Bone marrow (tissue), 2 donors: Measurements from ENCODE around the gene POLRMT.
"Not testable (repeated sequence)": the region's sequence is repeated elsewhere in the genome, so short reads cannot be mapped to it uniquely, and the experiment has no call there.

ENCODE experiments used
- DNase-seq, 2 donors: peaks; one replicate each; lab custom pipeline; 2025; lab: John Stamatoyannopoulos, UW

Gene POLRMT

GRCh38 chr19:593505-593904, 39.8 kb downstream of the POLRMT start:
- DNase-seq = no peak

- DNase-seq = no peak
Observed at GRCh38 chr19:593055-593454, 40.3 kb downstream of the POLRMT start.

- no peak for DNase-seq
Observed at GRCh38 chr19:592101-592500, 41.2 kb downstream of the POLRMT start.

- no peak for DNase-seq
Observed at GRCh38 chr19:591099-591958, 42.0 kb downstream of the POLRMT start.

- DNase-seq = no peak
Observed at GRCh38 chr19:590750-591098, 42.6 kb downstream of the POLRMT start.

- no peak for DNase-seq
Observed at GRCh38 chr19:590396-590745, 43.0 kb downstream of the POLRMT start.

GRCh38 chr19:589693-590395, 43.5 kb downstream of the POLRMT start, which contains the start of gene HCN2:
TSS of gene HCN2 (plus strand) at chr19:589881. CDS start at chr19:589946, 65 bp downstream.
- no peak for DNase-seq

- DNase-seq = no peak
Observed at GRCh38 chr19:588741-589692, 44.3 kb downstream of the POLRMT start.

GRCh38 chr19:588093-588740, 45.1 kb downstream of the POLRMT start:
- peak; percentile 32 to 64 for DNase-seq

- no peak for DNase-seq
Observed at GRCh38 chr19:585551-586110, 47.7 kb downstream of the POLRMT start.

GRCh38 chr19:585146-585545, 48.2 kb downstream of the POLRMT start:
- not testable (repeated sequence) for DNase-seq

GRCh38 chr19:584240-585001, 48.9 kb downstream of the POLRMT start:
- peak; percentile 4 to 24 for DNase-seq

GRCh38 chr19:583968-584239, 49.4 kb downstream of the POLRMT start:
- DNase-seq = no peak

- DNase-seq = no peak
Observed at GRCh38 chr19:583198-583967, 50.0 kb downstream of the POLRMT start.

GRCh38 chr19:582497-583197, 50.7 kb downstream of the POLRMT start:
- no peak for DNase-seq

- DNase-seq = no peak
Observed at GRCh38 chr19:581399-582111, 51.8 kb downstream of the POLRMT start.

GRCh38 chr19:580274-580835, 53.0 kb downstream of the POLRMT start:
- no peak for DNase-seq

- DNase-seq = no peak
Observed at GRCh38 chr19:579842-580155, 53.5 kb downstream of the POLRMT start.
